Endothelial cell of umbilical vein (primary cell): ENCODE measurements around the gene ARHGEF6. TPM values are rescaled to one million over a fixed set of nuclear protein-coding genes. Genes with fewer than 3 reads are reported as not detected.

Experiments used
- BruUV-seq: library from RNA; stranded (reverse); fragments of 400-500 nt; replicated peaks from 2 replicates; lab custom pipeline; 2021; lab: Mats Ljungman, UMichigan
- CTCF ChIA-PET: fragments of 300-600, 350-600 bp; sonication (Branson Sonifier 250); formaldehyde crosslinking; loops from one replicate; lab custom pipeline; 2021; ENCODE audit warnings: antibody characterized with exemption, inconsistent platforms; lab: Charles Lee
- POLR2A ChIA-PET: fragments of 300-600, 350-600 bp; sonication (Branson Sonifier 250); formaldehyde crosslinking; loops from one replicate; lab custom pipeline; 2021; ENCODE audit warnings: antibody characterized with exemption, inconsistent platforms; lab: Charles Lee
- DNase-seq: peaks from one replicate; pipeline ENCODE4 v3.0.0-alpha.2; 2011; ENCODE audit warnings: low read depth, low spot score
- FAIRE-seq: peaks from 2 replicates; lab custom pipeline; 2011; peaks lifted over from hg19 to GRCh38; lab: Jason Lieb, UNC
- H2AFZ ChIP-seq: 2 replicates; pipeline ENCODE4 v1.6.0; 2012; ENCODE audit warnings: low read depth, low read length, control low read depth, inconsistent platforms
- H3K27ac ChIP-seq: 2 replicates; pipeline ENCODE4 v1.5.1; 2011; ENCODE audit warnings: low read depth, mild to moderate bottlenecking, control low read depth, low read length, moderate library complexity; ENCODE audit not compliant: insufficient read depth
- H3K27me3 ChIP-seq, 2 experiments: 2 replicates each; pipeline versions ENCODE4 v1.6.0 to v1.6.1; 2011; ENCODE audit warnings: low read length in 2 of 2, mixed read lengths in 1 of 2; ENCODE audit not compliant: control insufficient read depth in 2 of 2, insufficient read depth in 2 of 2
- H3K36me3 ChIP-seq, 2 experiments: 2 replicates in 1 of 2; 3 replicates in 1 of 2; pipeline ENCODE4 v1.5.1; 2011; ENCODE audit warnings: low read length in 2 of 2, mild to moderate bottlenecking in 1 of 2, moderate library complexity in 1 of 2; ENCODE audit not compliant: control insufficient read depth in 2 of 2, insufficient read depth in 2 of 2; ENCODE audit errors: extremely low read depth in 1 of 2
- H3K4me1 ChIP-seq: 3 replicates; pipeline ENCODE4 v1.5.1; 2011; ENCODE audit warnings: mild to moderate bottlenecking, low read length; ENCODE audit not compliant: control insufficient read depth, insufficient read depth; ENCODE audit errors: extremely low read depth
- H3K4me2 ChIP-seq: 2 replicates; pipeline ENCODE4 v1.6.1; 2011; ENCODE audit warnings: low read length, control low read depth, mixed read lengths; ENCODE audit not compliant: insufficient read depth
- H3K4me3 ChIP-seq, 3 experiments: fragments of 200-600 bp in 1 of 3; sonication (generic), shearing (Covaris generic) in 1 of 3; replicated peaks in 1 of 3; 2 replicates each; pipeline ENCODE4 v1.5.1; 2011 to 2016; ENCODE audit warnings: control low read depth in 3 of 3, low read length in 3 of 3, mild to moderate bottlenecking in 2 of 3, inconsistent platforms in 1 of 3, low read depth in 1 of 3, moderate library complexity in 1 of 3; ENCODE audit not compliant: insufficient read depth in 1 of 3
- H3K79me2 ChIP-seq: 2 replicates; pipeline ENCODE4 v1.6.0; 2012; ENCODE audit warnings: low read length, inconsistent platforms; ENCODE audit not compliant: control insufficient read depth, insufficient read depth
- H3K9ac ChIP-seq: replicated peaks from 2 replicates; pipeline ENCODE3; 2011; ENCODE audit warnings: low read length, control low read depth; ENCODE audit not compliant: insufficient read depth; ENCODE audit errors: extremely low read depth
- H3K9me1 ChIP-seq: replicated peaks from 3 replicates; pipeline ENCODE4 v1.6.0; 2011; ENCODE audit warnings: mild to moderate bottlenecking, low read length; ENCODE audit not compliant: control insufficient read depth, insufficient read depth; ENCODE audit errors: extremely low read depth
- H3K9me3 ChIP-seq: replicated peaks from 2 replicates; pipeline ENCODE4 v1.5.1; 2012; ENCODE audit warnings: low read length, inconsistent platforms; ENCODE audit not compliant: control insufficient read depth, insufficient read depth
- H4K20me1 ChIP-seq: replicated peaks from 2 replicates; pipeline ENCODE3; 2011; ENCODE audit warnings: mild to moderate bottlenecking, low read length; ENCODE audit not compliant: control insufficient read depth, insufficient read depth; ENCODE audit errors: extremely low read depth
- EZH2 ChIP-seq: IDR thresholded peaks from 2 replicates; pipeline ENCODE4 v1.6.1; 2012; ENCODE audit warnings: borderline replicate concordance, low read depth, mild to moderate bottlenecking, moderate library complexity, low read length, inconsistent platforms; ENCODE audit not compliant: severe bottlenecking
- FOS ChIP-seq: IDR thresholded peaks from 2 replicates; pipeline ENCODE4 v1.6.1; 2011; ENCODE audit warnings: mild to moderate bottlenecking, low read length, moderate library complexity, borderline replicate concordance; ENCODE audit not compliant: insufficient read depth
- GATA2 ChIP-seq: IDR thresholded peaks from 2 replicates; pipeline ENCODE4 v1.7.0; 2011; ENCODE audit warnings: low read depth, mild to moderate bottlenecking, moderate library complexity, mixed read lengths, low read length; ENCODE audit not compliant: insufficient read length, insufficient read depth
- JUN ChIP-seq: IDR thresholded peaks from 2 replicates; pipeline ENCODE4 v1.6.1; 2011; ENCODE audit warnings: borderline replicate concordance, low read depth; ENCODE audit not compliant: insufficient read length, insufficient read depth
- POLR2A ChIP-seq: IDR thresholded peaks from 2 replicates; pipeline ENCODE4 v1.6.1; 2012; ENCODE audit warnings: low read depth, mild to moderate bottlenecking, control low read depth, low read length
- dilution Hi-C: fragments of 300-500 bp; cut with MboI; formaldehyde crosslinking; loops from one replicate; pipeline ENCODE4 v1.15.0; 2019; ENCODE audit warnings: low sequenced_read_pairs; ENCODE audit not compliant: extremely low pct_ligation_motif_present
- intact Hi-C: fragments of 100-400 bp; cut with micrococcal nuclease; formaldehyde crosslinking; loops from one replicate; pipeline ENCODE4 v1.10.0; 2022
- polyA plus RNA-seq, 4 experiments: library from polyadenylated mRNA; depleted of rRNA in 3 of 4; stranded (reverse) in 3 of 4; unstranded in 1 of 4; fragments of >200 nt; gene quantifications; 2 replicates each; pipeline versions ENCODE4 v1.2.1 to v1.2.3, GENCODE V29; 2011 to 2012; ENCODE audit warnings: missing spikeins in 1 of 4
- total RNA-seq: library from RNA; stranded (reverse); gene quantifications from 2 replicates; pipeline ENCODE4 v1.2.3, GENCODE V29; 2021
- TF ChIP-seq, protein P1 (sequence below), 2 donors: IDR thresholded peaks; 1 replicate in 1 of 2; 2 replicates in 1 of 2; pipeline ENCODE4 v1.5.1; 2011; ENCODE audit warnings: low read length in 2 of 2, mild to moderate bottlenecking in 2 of 2, moderate library complexity in 2 of 2, control low read depth in 1 of 2, inconsistent platforms in 1 of 2, low read depth in 1 of 2; ENCODE audit not compliant: insufficient read depth in 1 of 2; ENCODE audit errors: extremely low read depth in 1 of 2

The ARHGEF6 gene
- total and polyA plus RNA-seq, 2 donors (not counting 3 experiments of a cell fraction or from before 2014, with no cell fraction given): 4.9 to 6.4 TPM

DNA sequence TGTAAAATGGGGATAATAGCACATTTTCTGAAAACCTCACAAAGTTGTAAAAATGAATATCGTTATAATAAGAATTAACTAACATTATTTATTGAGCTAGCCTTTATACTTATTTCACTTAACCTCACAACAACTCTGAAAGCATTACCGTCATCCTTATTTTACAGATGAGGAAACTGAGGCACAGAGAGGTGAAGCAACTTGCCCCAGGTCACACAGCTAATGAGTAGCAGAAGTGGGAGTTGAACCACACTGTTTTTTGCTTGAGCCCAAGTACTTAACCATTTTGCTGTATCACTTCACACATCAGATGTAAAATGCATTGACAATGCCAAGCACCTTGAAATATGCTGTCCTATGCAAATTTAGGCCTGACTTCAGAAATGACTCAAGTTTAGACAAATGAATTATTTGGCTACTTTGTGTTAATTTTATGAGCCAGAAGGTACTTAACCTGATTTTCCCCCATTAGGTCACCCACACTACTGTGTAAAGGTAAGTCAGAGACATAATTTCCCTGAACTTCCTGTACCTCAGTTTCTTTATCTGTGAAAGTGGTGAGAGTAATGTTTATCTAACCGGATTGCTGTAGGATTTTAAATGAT, 109.6 kb downstream of the ARHGEF6 start:
- POLR2A ChIA-PET: no interaction called here
- Histone ChIP-seq H3K36me3 (no peaks in the 10 kb centered on the region), H3K4me1 (no peaks in the 10 kb centered on the region), H3K4me2 (no peak overlapping the region), H3K9ac (no peak overlapping the region), H3K9me1 (no peaks in the 10 kb centered on the region), H3K27ac (no peak overlapping the region), H3K4me3 (no peak overlapping the region), H4K20me1 (no peaks in the 10 kb centered on the region), H3K79me2 (no peaks in the 10 kb centered on the region), H3K9me3 (no peaks in the 10 kb centered on the region), H2AFZ (no peak overlapping the region), H3K27me3 (no peaks in the 10 kb centered on the region)
- intact Hi-C loops (no loop called here), dilution Hi-C loops (no loop called here)
- FAIRE-seq: no peak
- no peak for DNase-seq
- CTCF ChIA-PET: no interaction called here
- TF ChIP-seq GATA2 (no peak), EZH2 (no peak), POLR2A (no peak), FOS (no peak), JUN (no peak)
- TF ChIP-seq, protein P1, sequence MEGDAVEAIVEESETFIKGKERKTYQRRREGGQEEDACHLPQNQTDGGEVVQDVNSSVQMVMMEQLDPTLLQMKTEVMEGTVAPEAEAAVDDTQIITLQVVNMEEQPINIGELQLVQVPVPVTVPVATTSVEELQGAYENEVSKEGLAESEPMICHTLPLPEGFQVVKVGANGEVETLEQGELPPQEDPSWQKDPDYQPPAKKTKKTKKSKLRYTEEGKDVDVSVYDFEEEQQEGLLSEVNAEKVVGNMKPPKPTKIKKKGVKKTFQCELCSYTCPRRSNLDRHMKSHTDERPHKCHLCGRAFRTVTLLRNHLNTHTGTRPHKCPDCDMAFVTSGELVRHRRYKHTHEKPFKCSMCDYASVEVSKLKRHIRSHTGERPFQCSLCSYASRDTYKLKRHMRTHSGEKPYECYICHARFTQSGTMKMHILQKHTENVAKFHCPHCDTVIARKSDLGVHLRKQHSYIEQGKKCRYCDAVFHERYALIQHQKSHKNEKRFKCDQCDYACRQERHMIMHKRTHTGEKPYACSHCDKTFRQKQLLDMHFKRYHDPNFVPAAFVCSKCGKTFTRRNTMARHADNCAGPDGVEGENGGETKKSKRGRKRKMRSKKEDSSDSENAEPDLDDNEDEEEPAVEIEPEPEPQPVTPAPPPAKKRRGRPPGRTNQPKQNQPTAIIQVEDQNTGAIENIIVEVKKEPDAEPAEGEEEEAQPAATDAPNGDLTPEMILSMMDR (IDR thresholded peaks at IDR 0.05; ENCODE audit: extremely low read depth in 1 of 2, insufficient read depth in 1 of 2, low read depth in 1 of 2, low read length in 2 of 2): no peak
- BruUV-seq: no TSS peak
